ENCODE data around the gene NUBPL.

The NUBPL gene

GRCh38 chr14:31902945-31903646 is 341.9 kb downstream of the NUBPL start:
- DNase-seq (ENCODE audit: insufficient read length, low spot score) (no peak), FAIRE-seq (no peak)
- no peak for TF ChIP-seq TAF1 (IDR thresholded peaks at IDR 0.05; ENCODE audit: low read depth, low read length)
- TF ChIP-seq POLR2A (IDR thresholded peaks at IDR 0.05; ENCODE audit: low read depth, low read length) = no peak
- TF ChIP-seq PAX5 (IDR thresholded peaks at IDR 0.05; ENCODE audit: insufficient read depth, low read length, severe bottlenecking) = no peak
- TF ChIP-seq SPI1 (IDR thresholded peaks at IDR 0.05; ENCODE audit: low read depth, low read length) = no peak
- TF ChIP-seq POLR2AphosphoS5 (IDR thresholded peaks at IDR 0.05; ENCODE audit: low read depth, low read length) = no peak

- FAIRE-seq = no peak
- DNase-seq (ENCODE audit: insufficient read length, low spot score) = no peak
- no peak for TF ChIP-seq POU2F2 (IDR thresholded peaks at IDR 0.05; ENCODE audit: low read depth, low read length)
- no peak for TF ChIP-seq PAX5 (IDR thresholded peaks at IDR 0.05; ENCODE audit: insufficient read depth, low read length, severe bottlenecking)
- TF ChIP-seq POLR2A (IDR thresholded peaks at IDR 0.05; ENCODE audit: low read depth, low read length) = no peak
- TF ChIP-seq SPI1 (IDR thresholded peaks at IDR 0.05; ENCODE audit: low read depth, low read length) = no peak
These were observed 348.8 kb downstream of the NUBPL start for GRCh38 chr14:31909977-31910376.
